Epithelial cell of alveolus of lung (primary cell): ENCODE measurements around the gene LDHB. TPM values are rescaled to one million over a fixed set of nuclear protein-coding genes. Genes with fewer than 3 reads are reported as not detected.

Experiments used
- total RNA-seq: library from RNA; depleted of rRNA; stranded (reverse); fragments of >200 nt; gene quantifications from 2 replicates; pipeline ENCODE4 v1.2.1, GENCODE V29; 2015

LDHB gene
- 575 and 703 TPM in 2 replicates for total RNA-seq

DNA sequence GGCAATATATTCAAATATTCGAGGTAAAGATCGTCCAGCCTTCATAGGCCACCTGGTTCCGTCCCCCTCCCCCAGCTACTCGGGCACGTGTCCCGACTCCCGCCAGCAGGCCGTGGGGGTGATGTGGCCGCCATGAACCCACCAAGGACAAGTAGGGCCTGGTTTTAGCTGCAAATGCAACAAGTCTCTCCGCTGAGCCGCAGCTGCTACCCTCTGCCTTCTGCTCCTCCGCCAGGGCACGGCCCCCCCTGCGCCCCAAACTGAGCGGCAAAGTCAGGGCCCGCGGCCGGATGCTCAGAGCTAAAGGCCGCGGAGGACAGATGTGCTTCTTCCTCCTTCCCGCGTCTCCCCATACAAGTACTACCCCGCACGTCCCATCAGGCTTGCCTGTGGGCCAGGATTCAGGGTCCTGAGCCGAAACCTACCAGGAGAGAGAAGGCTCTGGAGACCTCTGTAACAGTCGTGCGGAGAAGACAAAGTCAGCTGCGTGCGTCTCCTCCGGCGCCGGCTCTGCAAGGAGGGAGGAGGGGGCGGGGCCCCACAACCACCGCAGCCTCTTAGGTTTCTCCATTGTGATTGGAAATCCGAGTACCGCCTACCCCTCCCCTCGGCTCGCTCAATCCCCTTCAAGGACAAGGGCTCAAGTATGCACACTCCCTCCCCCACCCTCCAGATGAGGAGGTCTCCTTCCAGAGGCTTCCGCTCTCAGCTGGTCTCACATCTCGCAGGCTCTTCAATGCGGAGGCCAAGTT is at the start of gene LDHB:
Gene LDHB, minus strand, starts transcription at position 517 of the 752 bp plus-strand sequence. CDS start 3,171 bp downstream, outside the sequence.

GRCh38 chr12:21604245-21605101 is 53.2 kb downstream of the LDHB start, which contains the start of gene GYS2:
TSS of gene GYS2 (minus strand) at chr12:21604847. CDS start at chr12:21604592, 255 bp downstream.

Other genes with a start within 250 kb of the LDHB start
- 9.3 and 9.7 TPM in 2 replicates for gene PYROXD1, start 220.2 kb downstream of the LDHB start, total RNA-seq
- gene RECQL, start 156.2 kb downstream of the LDHB start, total RNA-seq: 37.4 and 66.6 TPM in 2 replicates
- gene GOLT1B, start 156.1 kb downstream of the LDHB start, total RNA-seq: 54.1 and 64.6 TPM in 2 replicates
- gene SPX, start 131.5 kb downstream of the LDHB start, total RNA-seq: 0.48 and 0.91 TPM in 2 replicates
- gene GYS2, start 53.0 kb downstream of the LDHB start, total RNA-seq: not detected in 2 replicates
- 2.3 and 3.2 TPM in 2 replicates for gene KCNJ8, start 116.9 kb upstream of the LDHB start, total RNA-seq